HepG2 (cell line): Measurements from ENCODE around the gene TK1. TPM values are rescaled to one million over a fixed set of nuclear protein-coding genes. Genes with fewer than 3 reads are reported as not detected.
A peak's percentile ranks its signal among the peaks of the same experiment; 100 is the strongest.

ENCODE experiments used
- IKZF4 ChIP-seq: sonication (generic); formaldehyde crosslinking; IDR thresholded peaks from 2 replicates; pipeline ENCODE4 v1.5.1; 2020; ENCODE audit warnings: borderline replicate concordance, mild to moderate bottlenecking, low read depth, missing genetic modification reagents; ENCODE audit errors: not compliant biosample characterization
- KLF12 ChIP-seq: sonication (generic); formaldehyde crosslinking; IDR thresholded peaks from 2 replicates; pipeline ENCODE4 v1.4.0; 2020; ENCODE audit warnings: missing genetic modification reagents, borderline replicate concordance
- MZF1 ChIP-seq: sonication (generic); formaldehyde crosslinking; IDR thresholded peaks from 2 replicates; pipeline ENCODE4 v1.8.1; 2023; ENCODE audit warnings: mild to moderate bottlenecking, missing genetic modification reagents, borderline replicate concordance
- NFE2L2 ChIP-seq: fragments of 150-350 bp; IDR thresholded peaks from 2 replicates; pipeline ENCODE4 v1.6.1; 2014; ENCODE audit warnings: low read length
- TRIM24 ChIP-seq: sonication (generic); formaldehyde crosslinking; IDR thresholded peaks from 2 replicates; pipeline ENCODE4 v1.8.0; 2022; ENCODE audit warnings: mild to moderate bottlenecking, missing genetic modification reagents
- U2AF1 ChIP-seq: fragments of 200-400 bp; formaldehyde crosslinking; optimal IDR thresholded peaks from 2 replicates; pipeline ENCODE3; 2017; ENCODE audit warnings: mild to moderate bottlenecking, low read depth, low read length
- ZBTB38 ChIP-seq: sonication (generic); formaldehyde crosslinking; IDR thresholded peaks from 2 replicates; pipeline ENCODE4 v1.5.1; 2020; ENCODE audit warnings: mild to moderate bottlenecking, missing genetic modification reagents
- ZNF441 ChIP-seq: sonication (generic); formaldehyde crosslinking; IDR thresholded peaks from 2 replicates; pipeline ENCODE4 v1.7.0; 2021; ENCODE audit warnings: missing genetic modification reagents, borderline replicate concordance
- polyA plus RNA-seq, 8 experiments: library from polyadenylated mRNA; depleted of rRNA in 3 of 8; stranded (reverse) in 7 of 8; unstranded in 1 of 8; fragments of >200 nt; fragmentation: Illumina TruSeq in 4 of 8; extraction: Trizol in 4 of 8; gene quantifications; 2 replicates each; pipeline versions ENCODE4 v1.2.1 to v1.2.3, GENCODE V29; 2011 to 2016; ENCODE audit warnings: low read depth in 4 of 8, missing spikeins in 1 of 8, mixed read lengths in 1 of 8; ENCODE audit not compliant: insufficient read depth in 1 of 8
- total RNA-seq, 5 experiments: library from RNA; depleted of rRNA; stranded (reverse); fragments of >200 nt; fragmentation: Illumina TruSeq; extraction: Trizol; gene quantifications; 2 replicates each; pipeline ENCODE4 v1.2.3, GENCODE V29; 2016; ENCODE audit warnings: low read depth in 1 of 5
- TF ChIP-seq, protein P1 (sequence below): sonication (generic); formaldehyde crosslinking; IDR thresholded peaks from 2 replicates; pipeline ENCODE4 v1.5.1; 2020; ENCODE audit warnings: mild to moderate bottlenecking, missing genetic modification reagents, moderate library complexity
- TF ChIP-seq, protein P2 (sequence below): sonication (generic); formaldehyde crosslinking; IDR thresholded peaks from 2 replicates; pipeline ENCODE4 v1.8.0; 2022; ENCODE audit warnings: low read depth, missing genetic modification reagents
- TF ChIP-seq, protein P3 (sequence below): sonication (generic); formaldehyde crosslinking; IDR thresholded peaks from 2 replicates; pipeline ENCODE4 v1.5.0; 2020; ENCODE audit warnings: mild to moderate bottlenecking, missing genetic modification reagents, borderline replicate concordance
- TF ChIP-seq, protein P4 (sequence below): sonication (generic); formaldehyde crosslinking; conservative IDR thresholded peaks from 2 replicates; pipeline ENCODE4 v1.4.0; 2020; ENCODE audit warnings: mild to moderate bottlenecking, missing genetic modification reagents, moderate library complexity
- TF ChIP-seq, protein P5 (sequence below): conservative IDR thresholded peaks from 2 replicates; pipeline ENCODE4 v1.6.1; 2018; ENCODE audit warnings: missing genetic modification reagents

Gene TK1
- total and polyA plus RNA-seq, 2 of the 13 experiments (the other 11 are each of a cell fraction or from before 2014, with no cell fraction given) = 45.0 to 96.0 TPM

DNA sequence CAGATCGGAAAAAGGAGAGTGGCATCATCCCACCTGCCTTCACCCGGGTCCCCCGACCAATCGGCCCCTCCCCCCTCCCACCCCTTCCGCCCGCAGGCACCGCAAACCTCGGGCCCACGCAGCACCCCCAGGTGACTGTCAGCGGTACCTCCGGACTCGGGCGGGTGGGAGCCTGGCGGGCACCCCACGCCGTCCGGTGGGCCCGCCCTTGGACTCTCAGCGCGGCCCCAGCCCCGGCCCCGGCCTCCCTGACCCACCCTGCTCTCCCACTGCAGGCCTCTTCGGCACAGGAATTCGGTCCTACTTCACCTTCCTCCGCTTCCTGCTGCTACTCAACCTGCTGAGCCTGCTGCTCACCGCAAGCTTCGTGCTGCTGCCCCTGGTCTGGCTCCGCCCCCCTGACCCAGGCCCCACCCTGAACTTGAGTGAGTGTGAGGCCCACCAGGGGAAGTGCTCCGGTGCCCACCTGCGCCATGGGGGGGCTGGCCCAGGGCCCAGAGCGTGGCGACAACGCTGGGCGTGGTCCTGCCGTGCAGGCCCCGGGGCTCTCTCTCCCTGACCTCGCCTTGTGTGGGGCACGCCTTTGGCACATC lies 54.7 kb downstream of the TK1 start (continued):
- TF ChIP-seq, protein P1, sequence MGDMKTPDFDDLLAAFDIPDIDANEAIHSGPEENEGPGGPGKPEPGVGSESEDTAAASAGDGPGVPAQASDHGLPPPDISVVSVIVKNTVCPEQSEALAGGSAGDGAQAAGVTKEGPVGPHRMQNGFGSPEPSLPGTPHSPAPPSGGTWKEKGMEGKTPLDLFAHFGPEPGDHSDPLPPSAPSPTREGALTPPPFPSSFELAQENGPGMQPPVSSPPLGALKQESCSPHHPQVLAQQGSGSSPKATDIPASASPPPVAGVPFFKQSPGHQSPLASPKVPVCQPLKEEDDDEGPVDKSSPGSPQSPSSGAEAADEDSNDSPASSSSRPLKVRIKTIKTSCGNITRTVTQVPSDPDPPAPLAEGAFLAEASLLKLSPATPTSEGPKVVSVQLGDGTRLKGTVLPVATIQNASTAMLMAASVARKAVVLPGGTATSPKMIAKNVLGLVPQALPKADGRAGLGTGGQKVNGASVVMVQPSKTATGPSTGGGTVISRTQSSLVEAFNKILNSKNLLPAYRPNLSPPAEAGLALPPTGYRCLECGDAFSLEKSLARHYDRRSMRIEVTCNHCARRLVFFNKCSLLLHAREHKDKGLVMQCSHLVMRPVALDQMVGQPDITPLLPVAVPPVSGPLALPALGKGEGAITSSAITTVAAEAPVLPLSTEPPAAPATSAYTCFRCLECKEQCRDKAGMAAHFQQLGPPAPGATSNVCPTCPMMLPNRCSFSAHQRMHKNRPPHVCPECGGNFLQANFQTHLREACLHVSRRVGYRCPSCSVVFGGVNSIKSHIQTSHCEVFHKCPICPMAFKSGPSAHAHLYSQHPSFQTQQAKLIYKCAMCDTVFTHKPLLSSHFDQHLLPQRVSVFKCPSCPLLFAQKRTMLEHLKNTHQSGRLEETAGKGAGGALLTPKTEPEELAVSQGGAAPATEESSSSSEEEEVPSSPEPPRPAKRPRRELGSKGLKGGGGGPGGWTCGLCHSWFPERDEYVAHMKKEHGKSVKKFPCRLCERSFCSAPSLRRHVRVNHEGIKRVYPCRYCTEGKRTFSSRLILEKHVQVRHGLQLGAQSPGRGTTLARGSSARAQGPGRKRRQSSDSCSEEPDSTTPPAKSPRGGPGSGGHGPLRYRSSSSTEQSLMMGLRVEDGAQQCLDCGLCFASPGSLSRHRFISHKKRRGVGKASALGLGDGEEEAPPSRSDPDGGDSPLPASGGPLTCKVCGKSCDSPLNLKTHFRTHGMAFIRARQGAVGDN (CRISPR knock-in tag) = peak; percentile 87
- TF ChIP-seq, protein P2, sequence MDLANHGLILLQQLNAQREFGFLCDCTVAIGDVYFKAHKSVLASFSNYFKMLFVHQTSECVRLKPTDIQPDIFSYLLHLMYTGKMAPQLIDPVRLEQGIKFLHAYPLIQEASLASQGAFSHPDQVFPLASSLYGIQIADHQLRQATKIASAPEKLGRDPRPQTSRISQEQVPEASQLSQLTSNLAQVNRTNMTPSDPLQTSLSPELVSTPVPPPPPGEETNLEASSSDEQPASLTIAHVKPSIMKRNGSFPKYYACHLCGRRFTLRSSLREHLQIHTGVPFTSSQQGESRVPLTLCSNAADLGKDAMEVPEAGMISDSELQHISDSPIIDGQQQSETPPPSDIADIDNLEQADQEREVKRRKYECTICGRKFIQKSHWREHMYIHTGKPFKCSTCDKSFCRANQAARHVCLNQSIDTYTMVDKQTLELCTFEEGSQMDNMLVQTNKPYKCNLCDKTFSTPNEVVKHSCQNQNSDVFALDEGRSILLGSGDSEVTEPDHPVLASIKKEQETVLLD (CRISPR knock-in tag) = no peak
- no peak for TF ChIP-seq U2AF1
- TF ChIP-seq, protein P3, sequence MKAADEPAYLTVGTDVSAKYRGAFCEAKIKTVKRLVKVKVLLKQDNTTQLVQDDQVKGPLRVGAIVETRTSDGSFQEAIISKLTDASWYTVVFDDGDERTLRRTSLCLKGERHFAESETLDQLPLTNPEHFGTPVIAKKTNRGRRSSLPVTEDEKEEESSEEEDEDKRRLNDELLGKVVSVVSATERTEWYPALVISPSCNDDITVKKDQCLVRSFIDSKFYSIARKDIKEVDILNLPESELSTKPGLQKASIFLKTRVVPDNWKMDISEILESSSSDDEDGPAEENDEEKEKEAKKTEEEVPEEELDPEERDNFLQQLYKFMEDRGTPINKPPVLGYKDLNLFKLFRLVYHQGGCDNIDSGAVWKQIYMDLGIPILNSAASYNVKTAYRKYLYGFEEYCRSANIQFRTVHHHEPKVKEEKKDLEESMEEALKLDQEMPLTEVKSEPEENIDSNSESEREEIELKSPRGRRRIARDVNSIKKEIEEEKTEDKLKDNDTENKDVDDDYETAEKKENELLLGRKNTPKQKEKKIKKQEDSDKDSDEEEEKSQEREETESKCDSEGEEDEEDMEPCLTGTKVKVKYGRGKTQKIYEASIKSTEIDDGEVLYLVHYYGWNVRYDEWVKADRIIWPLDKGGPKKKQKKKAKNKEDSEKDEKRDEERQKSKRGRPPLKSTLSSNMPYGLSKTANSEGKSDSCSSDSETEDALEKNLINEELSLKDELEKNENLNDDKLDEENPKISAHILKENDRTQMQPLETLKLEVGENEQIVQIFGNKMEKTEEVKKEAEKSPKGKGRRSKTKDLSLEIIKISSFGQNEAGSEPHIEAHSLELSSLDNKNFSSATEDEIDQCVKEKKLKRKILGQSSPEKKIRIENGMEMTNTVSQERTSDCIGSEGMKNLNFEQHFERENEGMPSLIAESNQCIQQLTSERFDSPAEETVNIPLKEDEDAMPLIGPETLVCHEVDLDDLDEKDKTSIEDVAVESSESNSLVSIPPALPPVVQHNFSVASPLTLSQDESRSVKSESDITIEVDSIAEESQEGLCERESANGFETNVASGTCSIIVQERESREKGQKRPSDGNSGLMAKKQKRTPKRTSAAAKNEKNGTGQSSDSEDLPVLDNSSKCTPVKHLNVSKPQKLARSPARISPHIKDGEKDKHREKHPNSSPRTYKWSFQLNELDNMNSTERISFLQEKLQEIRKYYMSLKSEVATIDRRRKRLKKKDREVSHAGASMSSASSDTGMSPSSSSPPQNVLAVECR (CRISPR knock-in tag) = peak; percentile 36
- TF ChIP-seq ZNF441 = no peak
- TF ChIP-seq, protein P4, sequence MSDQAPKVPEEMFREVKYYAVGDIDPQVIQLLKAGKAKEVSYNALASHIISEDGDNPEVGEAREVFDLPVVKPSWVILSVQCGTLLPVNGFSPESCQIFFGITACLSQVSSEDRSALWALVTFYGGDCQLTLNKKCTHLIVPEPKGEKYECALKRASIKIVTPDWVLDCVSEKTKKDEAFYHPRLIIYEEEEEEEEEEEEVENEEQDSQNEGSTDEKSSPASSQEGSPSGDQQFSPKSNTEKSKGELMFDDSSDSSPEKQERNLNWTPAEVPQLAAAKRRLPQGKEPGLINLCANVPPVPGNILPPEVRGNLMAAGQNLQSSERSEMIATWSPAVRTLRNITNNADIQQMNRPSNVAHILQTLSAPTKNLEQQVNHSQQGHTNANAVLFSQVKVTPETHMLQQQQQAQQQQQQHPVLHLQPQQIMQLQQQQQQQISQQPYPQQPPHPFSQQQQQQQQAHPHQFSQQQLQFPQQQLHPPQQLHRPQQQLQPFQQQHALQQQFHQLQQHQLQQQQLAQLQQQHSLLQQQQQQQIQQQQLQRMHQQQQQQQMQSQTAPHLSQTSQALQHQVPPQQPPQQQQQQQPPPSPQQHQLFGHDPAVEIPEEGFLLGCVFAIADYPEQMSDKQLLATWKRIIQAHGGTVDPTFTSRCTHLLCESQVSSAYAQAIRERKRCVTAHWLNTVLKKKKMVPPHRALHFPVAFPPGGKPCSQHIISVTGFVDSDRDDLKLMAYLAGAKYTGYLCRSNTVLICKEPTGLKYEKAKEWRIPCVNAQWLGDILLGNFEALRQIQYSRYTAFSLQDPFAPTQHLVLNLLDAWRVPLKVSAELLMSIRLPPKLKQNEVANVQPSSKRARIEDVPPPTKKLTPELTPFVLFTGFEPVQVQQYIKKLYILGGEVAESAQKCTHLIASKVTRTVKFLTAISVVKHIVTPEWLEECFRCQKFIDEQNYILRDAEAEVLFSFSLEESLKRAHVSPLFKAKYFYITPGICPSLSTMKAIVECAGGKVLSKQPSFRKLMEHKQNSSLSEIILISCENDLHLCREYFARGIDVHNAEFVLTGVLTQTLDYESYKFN (CRISPR knock-in tag) = peak; percentile 24; the same call in 1 of the 2 replicates
- TF ChIP-seq NFE2L2 = no peak
- TF ChIP-seq, protein P5, sequence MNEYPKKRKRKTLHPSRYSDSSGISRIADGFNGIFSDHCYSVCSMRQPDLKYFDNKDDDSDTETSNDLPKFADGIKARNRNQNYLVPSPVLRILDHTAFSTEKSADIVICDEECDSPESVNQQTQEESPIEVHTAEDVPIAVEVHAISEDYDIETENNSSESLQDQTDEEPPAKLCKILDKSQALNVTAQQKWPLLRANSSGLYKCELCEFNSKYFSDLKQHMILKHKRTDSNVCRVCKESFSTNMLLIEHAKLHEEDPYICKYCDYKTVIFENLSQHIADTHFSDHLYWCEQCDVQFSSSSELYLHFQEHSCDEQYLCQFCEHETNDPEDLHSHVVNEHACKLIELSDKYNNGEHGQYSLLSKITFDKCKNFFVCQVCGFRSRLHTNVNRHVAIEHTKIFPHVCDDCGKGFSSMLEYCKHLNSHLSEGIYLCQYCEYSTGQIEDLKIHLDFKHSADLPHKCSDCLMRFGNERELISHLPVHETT = no peak
- peak; percentile 55; the same call in 1 of the 2 replicates for TF ChIP-seq ZBTB38 (CRISPR knock-in tag)
- TF ChIP-seq IKZF4 = no peak
- TF ChIP-seq KLF12 = no peak
- 0 out of 2 replicates have a peak, but pooled peaks have one; percentile 52 for TF ChIP-seq MZF1 (CRISPR knock-in tag)
- TF ChIP-seq TRIM24 (CRISPR knock-in tag) = 0 out of 2 replicates have a peak, but pooled peaks have one; percentile 37
